CD4-positive, alpha-beta T cell treated with Interleukin-21 for 1 hour (primary cell): ENCODE measurements around the gene SFMBT1.

ENCODE experiments used
- DNase-seq: peaks from one replicate; pipeline ENCODE4 v3.0.0-alpha.2; 2020

Gene SFMBT1

GRCh38 chr3:52910823-52911222 is 135.1 kb downstream of the SFMBT1 start:
- DNase-seq, result no peak

- no peak for DNase-seq
These were observed 138.4 kb downstream of the SFMBT1 start for GRCh38 chr3:52907497-52907896.

GRCh38 chr3:52904552-52904951 is 141.3 kb downstream of the SFMBT1 start:
- DNase-seq, result no peak

GRCh38 chr3:52904000-52904399 is 141.9 kb downstream of the SFMBT1 start:
- no peak for DNase-seq

GRCh38 chr3:52897130-52898122 is 148.4 kb downstream of the SFMBT1 start, which contains the start of gene STIMATE:
Gene STIMATE (minus strand): TSS chr3:52897548. CDS start chr3:52897450, 98 bp downstream.
- peak; percentile 91 for DNase-seq

GRCh38 chr3:52896613-52897012 is 149.3 kb downstream of the SFMBT1 start:
- no peak for DNase-seq

GRCh38 chr3:52896151-52896550 is 149.7 kb downstream of the SFMBT1 start:
- DNase-seq, result no peak

GRCh38 chr3:52895418-52895817 is 150.5 kb downstream of the SFMBT1 start:
- DNase-seq, result no peak

GRCh38 chr3:52894756-52895155 is 151.1 kb downstream of the SFMBT1 start:
- DNase-seq, result no peak

- no peak for DNase-seq
These were observed 152.2 kb downstream of the SFMBT1 start for GRCh38 chr3:52893723-52894122.

- DNase-seq, result peak; percentile 59
These were observed 153.1 kb downstream of the SFMBT1 start for GRCh38 chr3:52892625-52893311.

- DNase-seq, result no peak
These were observed 153.6 kb downstream of the SFMBT1 start for GRCh38 chr3:52892290-52892624.

- peak; percentile 19 for DNase-seq
These were observed 154.2 kb downstream of the SFMBT1 start for GRCh38 chr3:52891615-52892081.

- no peak for DNase-seq
These were observed 154.7 kb downstream of the SFMBT1 start for GRCh38 chr3:52891164-52891563.

GRCh38 chr3:52890735-52891134 is 155.1 kb downstream of the SFMBT1 start:
- DNase-seq, result no peak

GRCh38 chr3:52889901-52890300 is 156.0 kb downstream of the SFMBT1 start:
- DNase-seq, result no peak

- no peak for DNase-seq
These were observed 158.7 kb downstream of the SFMBT1 start for GRCh38 chr3:52887166-52887565.

- no peak for DNase-seq
These were observed 159.7 kb downstream of the SFMBT1 start for GRCh38 chr3:52886049-52886730.

GRCh38 chr3:52882377-52882776 is 163.5 kb downstream of the SFMBT1 start:
- no peak for DNase-seq

GRCh38 chr3:52881871-52882270 is 164.0 kb downstream of the SFMBT1 start:
- no peak for DNase-seq

- DNase-seq, result no peak
These were observed 165.4 kb downstream of the SFMBT1 start for GRCh38 chr3:52880474-52880873.

- no peak for DNase-seq
These were observed 165.8 kb downstream of the SFMBT1 start for GRCh38 chr3:52880047-52880446.

- DNase-seq, result no peak
These were observed 166.3 kb downstream of the SFMBT1 start for GRCh38 chr3:52879581-52879980.
